ENCODE results near the gene H6PD.

DNA sequence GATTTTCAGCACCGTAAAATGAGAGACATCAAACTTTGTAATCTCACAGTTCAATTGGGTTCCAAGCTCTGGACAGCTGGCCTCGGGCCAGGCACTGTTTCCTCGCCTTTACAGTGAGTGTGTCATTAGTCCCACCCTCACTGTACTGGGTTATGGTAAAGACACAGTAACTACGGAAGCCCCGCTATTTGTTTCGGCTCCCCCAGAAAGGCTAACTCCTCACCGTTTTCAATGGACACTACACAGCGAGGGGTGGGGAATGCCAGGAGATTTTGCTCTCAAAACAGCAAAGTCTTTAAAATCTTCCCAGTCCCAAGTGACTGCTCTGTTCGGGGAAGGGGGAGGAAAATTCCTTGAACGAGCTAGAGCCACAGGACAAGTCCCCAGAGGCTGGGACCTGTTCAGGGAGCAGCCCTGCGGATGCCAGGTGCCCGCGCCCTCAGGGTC is 57.4 kb downstream of the H6PD start:
- TF ChIP-seq, protein P1, sequence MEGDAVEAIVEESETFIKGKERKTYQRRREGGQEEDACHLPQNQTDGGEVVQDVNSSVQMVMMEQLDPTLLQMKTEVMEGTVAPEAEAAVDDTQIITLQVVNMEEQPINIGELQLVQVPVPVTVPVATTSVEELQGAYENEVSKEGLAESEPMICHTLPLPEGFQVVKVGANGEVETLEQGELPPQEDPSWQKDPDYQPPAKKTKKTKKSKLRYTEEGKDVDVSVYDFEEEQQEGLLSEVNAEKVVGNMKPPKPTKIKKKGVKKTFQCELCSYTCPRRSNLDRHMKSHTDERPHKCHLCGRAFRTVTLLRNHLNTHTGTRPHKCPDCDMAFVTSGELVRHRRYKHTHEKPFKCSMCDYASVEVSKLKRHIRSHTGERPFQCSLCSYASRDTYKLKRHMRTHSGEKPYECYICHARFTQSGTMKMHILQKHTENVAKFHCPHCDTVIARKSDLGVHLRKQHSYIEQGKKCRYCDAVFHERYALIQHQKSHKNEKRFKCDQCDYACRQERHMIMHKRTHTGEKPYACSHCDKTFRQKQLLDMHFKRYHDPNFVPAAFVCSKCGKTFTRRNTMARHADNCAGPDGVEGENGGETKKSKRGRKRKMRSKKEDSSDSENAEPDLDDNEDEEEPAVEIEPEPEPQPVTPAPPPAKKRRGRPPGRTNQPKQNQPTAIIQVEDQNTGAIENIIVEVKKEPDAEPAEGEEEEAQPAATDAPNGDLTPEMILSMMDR (IDR thresholded peaks at IDR 0.05; ENCODE audit: low read depth, low read length, missing input control): no peak
- TF ChIP-seq GABPA (IDR thresholded peaks at IDR 0.05 in 1 of 2, conservative IDR thresholded peaks at IDR 0.05 in 1 of 2) (no peak), SP1 (IDR thresholded peaks at IDR 0.05) (no peak), HNF4A (conservative IDR thresholded peaks at IDR 0.05) (no peak), REST (IDR thresholded peaks at IDR 0.05) (no peak), EGR1 (IDR thresholded peaks at IDR 0.05; ENCODE audit: low read depth in 2 of 2) (no peak), HNF4G (IDR thresholded peaks at IDR 0.05) (no peak), RAD21 (IDR thresholded peaks at IDR 0.05) (no peak), FOXA1 (IDR thresholded peaks at IDR 0.05) (no peak), JUND (IDR thresholded peaks at IDR 0.05) (no peak), RXRA (IDR thresholded peaks at IDR 0.05) (peak in 1 of 2 donors; percentile 11)
- TF ChIP-seq, protein P2, sequence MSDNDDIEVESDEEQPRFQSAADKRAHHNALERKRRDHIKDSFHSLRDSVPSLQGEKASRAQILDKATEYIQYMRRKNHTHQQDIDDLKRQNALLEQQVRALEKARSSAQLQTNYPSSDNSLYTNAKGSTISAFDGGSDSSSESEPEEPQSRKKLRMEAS (IDR thresholded peaks at IDR 0.05): no peak

Measured in liver (tissue), 3 donors.